ENCODE results near the gene PLXNA4.

DNA sequence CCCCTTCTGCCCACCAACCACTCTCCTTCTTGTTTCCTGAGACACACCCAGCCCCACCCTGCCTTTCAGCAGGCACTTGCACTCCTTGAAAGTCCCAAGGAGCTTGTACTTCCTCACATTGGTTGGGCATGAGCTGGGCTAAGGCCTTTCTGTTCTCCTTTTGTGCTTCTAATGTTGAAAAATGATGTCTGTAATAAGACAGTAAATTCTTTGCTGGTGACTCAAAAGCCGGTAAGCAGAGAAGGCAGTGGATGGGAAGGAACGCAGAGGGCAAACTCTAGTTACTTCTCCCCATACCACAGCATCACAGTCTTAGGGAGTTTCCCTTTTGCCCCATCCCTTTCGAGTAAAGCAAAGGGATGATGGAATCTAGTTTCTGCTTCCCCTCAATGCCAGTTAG, 185.6 kb downstream of the PLXNA4 start:
- no peak for TF ChIP-seq CTCF (IDR thresholded peaks at IDR 0.05 in 2 of 3, conservative IDR thresholded peaks at IDR 0.05 in 1 of 3; ENCODE audit: borderline replicate concordance in 1 of 3, insufficient read depth in 1 of 3, low read depth in 2 of 3, low read length in 2 of 3)
- TF ChIP-seq, protein P1, sequence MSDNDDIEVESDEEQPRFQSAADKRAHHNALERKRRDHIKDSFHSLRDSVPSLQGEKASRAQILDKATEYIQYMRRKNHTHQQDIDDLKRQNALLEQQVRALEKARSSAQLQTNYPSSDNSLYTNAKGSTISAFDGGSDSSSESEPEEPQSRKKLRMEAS (IDR thresholded peaks at IDR 0.05): no peak
- no peak for TF ChIP-seq ZBTB33 (IDR thresholded peaks at IDR 0.05; ENCODE audit: extremely low read depth, insufficient replicate concordance, low read length)
- no peak for TF ChIP-seq SRF (IDR thresholded peaks at IDR 0.05; ENCODE audit: low read depth)
- no peak for TF ChIP-seq ELF1 (IDR thresholded peaks at IDR 0.05; ENCODE audit: borderline replicate concordance, low read depth)
